HepG2 (cell line): ENCODE data around the gene TOP1. TPM values are rescaled to one million over a fixed set of nuclear protein-coding genes. Genes with fewer than 3 reads are reported as not detected.

Experiments
- CCAR2 ChIP-seq: fragments of 200-400 bp; formaldehyde crosslinking; optimal IDR thresholded peaks from 2 replicates; pipeline ENCODE3; 2018; ENCODE audit warnings: low read depth, mild to moderate bottlenecking, low read length, moderate library complexity
- CREBL2 ChIP-seq: sonication (generic); formaldehyde crosslinking; IDR thresholded peaks from 2 replicates; pipeline ENCODE4 v1.8.1; 2023; ENCODE audit warnings: missing genetic modification reagents, mild to moderate bottlenecking, borderline replicate concordance
- DMAP1 ChIP-seq: IDR thresholded peaks from 2 replicates; pipeline ENCODE4 v1.6.1; 2016
- ERF ChIP-seq: IDR thresholded peaks from 2 replicates; pipeline ENCODE4 v1.6.1; 2018; ENCODE audit warnings: missing biosample characterization, missing genetic modification reagents
- FOXO1 ChIP-seq: sonication (generic); formaldehyde crosslinking; IDR thresholded peaks from 2 replicates; pipeline ENCODE4 v1.4.0; 2020; ENCODE audit warnings: missing genetic modification reagents
- JARID2 ChIP-seq: sonication (generic); formaldehyde crosslinking; IDR thresholded peaks from 2 replicates; pipeline ENCODE4 v1.8.1; 2023; ENCODE audit warnings: missing genetic modification reagents, inconsistent platforms; ENCODE audit not compliant: insufficient replicate concordance
- KDM6A ChIP-seq: IDR thresholded peaks from 2 replicates; pipeline ENCODE4 v1.6.1; 2016; ENCODE audit warnings: low read depth
- KMT2A ChIP-seq: sonication (generic); formaldehyde crosslinking; IDR thresholded peaks from 2 replicates; pipeline ENCODE4 v1.4.0; 2020; ENCODE audit warnings: missing genetic modification reagents
- MAX ChIP-seq: IDR thresholded peaks from 2 replicates; pipeline ENCODE4 v1.6.1; 2012; ENCODE audit warnings: inconsistent platforms
- MIXL1 ChIP-seq: IDR thresholded peaks from 2 replicates; pipeline ENCODE4 v1.6.1; 2016
- MTF2 ChIP-seq: sonication (generic); formaldehyde crosslinking; IDR thresholded peaks from 2 replicates; pipeline ENCODE4 v1.5.0; 2020; ENCODE audit warnings: missing genetic modification reagents, borderline replicate concordance
- NR0B2 ChIP-seq: sonication (generic); formaldehyde crosslinking; IDR thresholded peaks from 2 replicates; pipeline ENCODE4 v1.4.0; 2020; ENCODE audit warnings: mild to moderate bottlenecking, missing genetic modification reagents
- ONECUT2 ChIP-seq: sonication (generic); formaldehyde crosslinking; IDR thresholded peaks from 2 replicates; pipeline ENCODE4 v1.4.0; 2020; ENCODE audit warnings: missing genetic modification reagents
- POGZ ChIP-seq: sonication (generic); formaldehyde crosslinking; IDR thresholded peaks from 2 replicates; pipeline ENCODE4 v1.4.0; 2020; ENCODE audit warnings: mild to moderate bottlenecking, missing genetic modification reagents
- RNF2 ChIP-seq: fragments of 450-650 bp; conservative IDR thresholded peaks from 2 replicates; pipeline ENCODE4 v1.6.1; 2016; ENCODE audit warnings: low read depth
- TEAD3 ChIP-seq: optimal IDR thresholded peaks from 2 replicates; pipeline ENCODE3; 2016; ENCODE audit warnings: borderline replicate concordance
- TFDP2 ChIP-seq: sonication (generic); formaldehyde crosslinking; IDR thresholded peaks from 2 replicates; pipeline ENCODE4 v1.4.0; 2020; ENCODE audit warnings: missing genetic modification reagents
- USF2 ChIP-seq, 2 experiments: sonication (generic) in 1 of 2; formaldehyde crosslinking in 1 of 2; IDR thresholded peaks; 2 replicates each; pipeline versions ENCODE4 v1.5.1 to v1.6.1; 2011 to 2020; ENCODE audit warnings: borderline replicate concordance in 1 of 2, low read depth in 1 of 2, low read length in 1 of 2, mild to moderate bottlenecking in 1 of 2, missing genetic modification reagents in 1 of 2, moderate library complexity in 1 of 2
- ZBTB21 ChIP-seq: sonication (generic); formaldehyde crosslinking; IDR thresholded peaks from 2 replicates; pipeline ENCODE4 v1.4.0; 2020; ENCODE audit warnings: missing genetic modification reagents
- ZBTB3 ChIP-seq: sonication (generic); formaldehyde crosslinking; IDR thresholded peaks from 2 replicates; pipeline ENCODE4 v1.4.0; 2020; ENCODE audit warnings: low read depth, mild to moderate bottlenecking, moderate library complexity, missing genetic modification reagents, borderline replicate concordance
- ZBTB43 ChIP-seq: sonication (generic); formaldehyde crosslinking; conservative IDR thresholded peaks from 2 replicates; pipeline ENCODE4 v1.4.0; 2020; ENCODE audit warnings: missing genetic modification reagents
- ZFP41 ChIP-seq: sonication (generic); formaldehyde crosslinking; IDR thresholded peaks from 2 replicates; pipeline ENCODE4 v1.4.0; 2020; ENCODE audit warnings: mild to moderate bottlenecking, missing genetic modification reagents, borderline replicate concordance
- ZKSCAN8 ChIP-seq: IDR thresholded peaks from 2 replicates; pipeline ENCODE4 v1.6.1; 2016; ENCODE audit warnings: borderline replicate concordance, missing genetic modification reagents, missing compliant biosample characterization
- ZNF124 ChIP-seq: sonication (generic); formaldehyde crosslinking; IDR thresholded peaks from 2 replicates; pipeline ENCODE4 v1.4.0; 2020; ENCODE audit warnings: missing genetic modification reagents
- ZNF335 ChIP-seq: sonication (generic); formaldehyde crosslinking; IDR thresholded peaks from 2 replicates; pipeline ENCODE4 v1.4.0; 2020; ENCODE audit warnings: missing genetic modification reagents
- ZNF644 ChIP-seq: IDR thresholded peaks from 2 replicates; pipeline ENCODE4 v1.6.1; 2016; ENCODE audit warnings: low read depth
- ZNF775 ChIP-seq: sonication (generic); formaldehyde crosslinking; IDR thresholded peaks from 2 replicates; pipeline ENCODE4 v1.4.0; 2020; ENCODE audit warnings: missing genetic modification reagents, mild to moderate bottlenecking, moderate library complexity, borderline replicate concordance
- polyA plus RNA-seq, 8 experiments: library from polyadenylated mRNA; depleted of rRNA in 3 of 8; stranded (reverse) in 7 of 8; unstranded in 1 of 8; fragments of >200 nt; fragmentation: Illumina TruSeq in 4 of 8; extraction: Trizol in 4 of 8; gene quantifications; 2 replicates each; pipeline versions ENCODE4 v1.2.1 to v1.2.3, GENCODE V29; 2011 to 2016; ENCODE audit warnings: low read depth in 4 of 8, missing spikeins in 1 of 8, mixed read lengths in 1 of 8; ENCODE audit not compliant: insufficient read depth in 1 of 8
- total RNA-seq, 5 experiments: library from RNA; depleted of rRNA; stranded (reverse); fragments of >200 nt; fragmentation: Illumina TruSeq; extraction: Trizol; gene quantifications; 2 replicates each; pipeline ENCODE4 v1.2.3, GENCODE V29; 2016; ENCODE audit warnings: low read depth in 1 of 5

The TOP1 gene
- total and polyA plus RNA-seq, 2 of the 13 experiments (the other 11 are each of a cell fraction or from before 2014, with no cell fraction given): 10.2 to 19.4 TPM

GRCh38 chr20:41110930-41111577, 82.4 kb downstream of the TOP1 start (continued):
- TF ChIP-seq ZBTB43 (CRISPR knock-in tag) (no peak), DMAP1 (no peak), MIXL1 (0 out of 2 replicates have a peak, but pooled peaks have one; percentile 18), ZBTB3 (CRISPR knock-in tag) (no peak), MAX (peak; percentile 44; the same call in 1 of the 2 replicates), TFDP2 (CRISPR knock-in tag) (no peak), CREBL2 (CRISPR knock-in tag) (no peak), TEAD3 (CRISPR knock-in tag) (peak; percentile 97), ERF (CRISPR knock-in tag) (peak; percentile 68; the same call in 1 of the 2 replicates), ZKSCAN8 (CRISPR knock-in tag) (no peak), ZFP41 (CRISPR knock-in tag) (no peak), CCAR2 (no peak), ZNF124 (CRISPR knock-in tag) (no peak), ZBTB21 (CRISPR knock-in tag) (no peak), MTF2 (CRISPR knock-in tag) (no peak), ZNF644 (peak; percentile 86), USF2 (IDR thresholded peaks at IDR 0.05; ENCODE audit: low read depth, low read length) (0 out of 2 replicates have a peak, but pooled peaks have one; percentile 17), USF2 (CRISPR knock-in tag; IDR thresholded peaks at IDR 0.05; ENCODE audit: borderline replicate concordance) (no peak), RNF2 (no peak), ZNF775 (no peak), NR0B2 (CRISPR knock-in tag) (no peak), ONECUT2 (CRISPR knock-in tag) (no peak), JARID2 (CRISPR knock-in tag) (no peak), KMT2A (CRISPR knock-in tag) (no peak), POGZ (CRISPR knock-in tag) (peak; percentile 56), FOXO1 (CRISPR knock-in tag) (peak; percentile 45; the same call in 1 of the 2 replicates), ZNF335 (CRISPR knock-in tag) (0 out of 2 replicates have a peak, but pooled peaks have one; percentile 51), KDM6A (CRISPR knock-in tag) (peak; percentile 58; the same call in 1 of the 2 replicates)
